Neural crest cell (in vitro differentiated cells): ENCODE measurements around the gene MEF2C. TPM values are rescaled to one million over a fixed set of nuclear protein-coding genes. Genes with fewer than 3 reads are reported as not detected.

Source experiments
- DNase-seq: peaks from one replicate; pipeline ENCODE4 v3.0.0; 2021; ENCODE audit warnings: low read depth, mixed read lengths, low spot score
- H3K27ac Mint-ChIP-seq: one replicate; pipeline ENCODE4 v1.8.0; 2021; ENCODE audit warnings: mild to moderate bottlenecking, mixed read lengths; ENCODE audit not compliant: unreplicated experiment
- H3K27me3 Mint-ChIP-seq: 2 replicates; pipeline ENCODE4 v1.8.0; 2021; ENCODE audit warnings: low read depth, mild to moderate bottlenecking, mixed read lengths
- H3K36me3 Mint-ChIP-seq: 2 replicates; pipeline ENCODE4 v1.8.0; 2021; ENCODE audit warnings: low read depth, mild to moderate bottlenecking, mixed read lengths
- H3K4me1 Mint-ChIP-seq: 2 replicates; pipeline ENCODE4 v1.8.0; 2021; ENCODE audit warnings: mixed read lengths
- H3K4me3 Mint-ChIP-seq: one replicate; pipeline ENCODE4 v1.8.0; 2021; ENCODE audit warnings: mild to moderate bottlenecking, mixed read lengths
- H3K9me3 Mint-ChIP-seq: 2 replicates; pipeline ENCODE4 v1.8.0; 2021; ENCODE audit warnings: mixed read lengths
- CTCF ChIP-seq: fragments of 200-600 bp; sonication (generic); conservative IDR thresholded peaks from 2 replicates; pipeline ENCODE4 v1.5.0; 2021; ENCODE audit warnings: antibody characterized with exemption, mild to moderate bottlenecking
- total RNA-seq: library from RNA; stranded (reverse); gene quantifications from 2 replicates; pipeline ENCODE4 v1.2.1, GENCODE V29; 2021

MEF2C gene
- total RNA-seq, 1 donor from 2014 or later = 46.0 TPM

- Mint-ChIP-seq H3K27me3 (peaks cover 100% of the 10 kb centered on the region), H3K27ac (no peak overlapping the region), H3K4me3 (peak overlapping the region; percentile 14), H3K36me3 (peaks cover under 1% of the 10 kb centered on the region), H3K4me1 (peaks cover 19% of the 10 kb centered on the region), H3K9me3 (no peaks in the 10 kb centered on the region)
- TF ChIP-seq CTCF = no peak
- no peak for DNase-seq
These were observed 197.1 kb downstream of the MEF2C start for GRCh38 chr5:88685591-88686541.

- H3K27ac Mint-ChIP-seq = no peak overlapping the region
- no peaks in the 10 kb centered on the region for H3K36me3 Mint-ChIP-seq
- H3K4me3 Mint-ChIP-seq = peak overlapping the region; percentile 70
- no peaks in the 10 kb centered on the region for H3K9me3 Mint-ChIP-seq
- DNase-seq = no peak
- H3K4me1 Mint-ChIP-seq = peaks cover 19% of the 10 kb centered on the region
- H3K27me3 Mint-ChIP-seq = peaks cover 100% of the 10 kb centered on the region
- TF ChIP-seq CTCF = peak; percentile 45
These were observed 199.4 kb downstream of the MEF2C start for GRCh38 chr5:88683506-88684135.

GRCh38 chr5:88682881-88683361 lies 200.1 kb downstream of the MEF2C start:
- no peak for TF ChIP-seq CTCF
- H3K27me3 Mint-ChIP-seq = peaks cover 99% of the 10 kb centered on the region
- H3K36me3 Mint-ChIP-seq = no peaks in the 10 kb centered on the region
- H3K4me1 Mint-ChIP-seq = peaks cover 24% of the 10 kb centered on the region
- no peaks in the 10 kb centered on the region for H3K9me3 Mint-ChIP-seq
- no peak for DNase-seq
- no peak overlapping the region for H3K27ac Mint-ChIP-seq
- H3K4me3 Mint-ChIP-seq = peak overlapping the region; percentile 7

- H3K27ac Mint-ChIP-seq = no peak overlapping the region
- H3K36me3 Mint-ChIP-seq = no peaks in the 10 kb centered on the region
- peaks cover 28% of the 10 kb centered on the region for H3K4me1 Mint-ChIP-seq
- peaks cover 99% of the 10 kb centered on the region for H3K27me3 Mint-ChIP-seq
- H3K4me3 Mint-ChIP-seq = no peak overlapping the region
- no peak for DNase-seq
- TF ChIP-seq CTCF = no peak
- H3K9me3 Mint-ChIP-seq = no peaks in the 10 kb centered on the region
These were observed 200.9 kb downstream of the MEF2C start for GRCh38 chr5:88682131-88682530.

- H3K27me3 Mint-ChIP-seq = peaks cover 98% of the 10 kb centered on the region
- peaks cover 32% of the 10 kb centered on the region for H3K4me1 Mint-ChIP-seq
- H3K9me3 Mint-ChIP-seq = no peaks in the 10 kb centered on the region
- no peak for TF ChIP-seq CTCF
- H3K27ac Mint-ChIP-seq = no peak overlapping the region
- peak overlapping the region; percentile 63 for H3K4me3 Mint-ChIP-seq
- no peak for DNase-seq
- H3K36me3 Mint-ChIP-seq = no peaks in the 10 kb centered on the region
These were observed 201.7 kb downstream of the MEF2C start for GRCh38 chr5:88681211-88681803.
